NAMALWA (cell line): ENCODE measurements around the gene MACROD1.
"Not testable (repeated sequence)": the region's sequence is repeated elsewhere in the genome, so short reads cannot be mapped to it uniquely, and the experiment has no call there.

Experiments
- DNase-seq: peaks from one replicate; pipeline ENCODE4 v3.0.0-alpha.2; 2015; ENCODE audit warnings: low spot score

Gene MACROD1

GRCh38 chr11:64185693-64186491 lies 20.0 kb upstream of the MACROD1 start, which contains the start of gene STIP1:
TSS of gene STIP1 (plus strand) at chr11:64186171. CDS start at chr11:64186262, 91 bp downstream.
- peak; percentile 100 for DNase-seq

GRCh38 chr11:64185175-64185692 lies 19.3 kb upstream of the MACROD1 start:
- no peak for DNase-seq

DNA sequence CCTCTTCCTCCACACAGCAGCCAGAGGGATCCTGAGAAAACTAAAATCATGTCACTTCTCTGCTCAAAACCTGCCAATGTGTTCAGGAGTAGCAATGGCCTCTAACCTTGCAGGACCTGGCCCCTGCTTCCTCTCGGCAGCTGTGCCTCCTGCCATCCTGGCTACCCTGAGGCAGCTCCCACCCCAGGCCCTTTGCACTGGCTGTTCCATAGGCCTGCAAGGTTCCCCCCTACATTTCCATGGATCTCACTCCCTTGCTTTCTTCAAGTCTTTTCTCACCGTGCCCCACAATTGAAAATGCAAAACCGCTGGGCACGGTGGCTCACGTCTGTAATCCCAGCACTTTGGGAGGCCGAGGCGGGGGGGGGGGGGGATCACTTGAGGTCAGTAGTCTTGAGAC lies 18.0 kb upstream of the MACROD1 start:
- no peak for DNase-seq

- peak; percentile 77 for DNase-seq
These were observed 15.8 kb upstream of the MACROD1 start for GRCh38 chr11:64181506-64182411.

- no peak for DNase-seq
These were observed 15.0 kb upstream of the MACROD1 start for GRCh38 chr11:64180891-64181290.

GRCh38 chr11:64178951-64179639 lies 13.2 kb upstream of the MACROD1 start:
- no peak for DNase-seq

- no peak for DNase-seq
These were observed 12.3 kb upstream of the MACROD1 start for GRCh38 chr11:64178203-64178602.

- no peak for DNase-seq
These were observed 10.8 kb upstream of the MACROD1 start for GRCh38 chr11:64176751-64177150.

- DNase-seq = no peak
These were observed 7.9 kb upstream of the MACROD1 start for GRCh38 chr11:64173616-64174355.

GRCh38 chr11:64170419-64170818 lies 4.5 kb upstream of the MACROD1 start:
- DNase-seq = no peak

GRCh38 chr11:64165481-64165841 lies 452 bp downstream of the MACROD1 start:
- DNase-seq = peak; percentile 35

DNA sequence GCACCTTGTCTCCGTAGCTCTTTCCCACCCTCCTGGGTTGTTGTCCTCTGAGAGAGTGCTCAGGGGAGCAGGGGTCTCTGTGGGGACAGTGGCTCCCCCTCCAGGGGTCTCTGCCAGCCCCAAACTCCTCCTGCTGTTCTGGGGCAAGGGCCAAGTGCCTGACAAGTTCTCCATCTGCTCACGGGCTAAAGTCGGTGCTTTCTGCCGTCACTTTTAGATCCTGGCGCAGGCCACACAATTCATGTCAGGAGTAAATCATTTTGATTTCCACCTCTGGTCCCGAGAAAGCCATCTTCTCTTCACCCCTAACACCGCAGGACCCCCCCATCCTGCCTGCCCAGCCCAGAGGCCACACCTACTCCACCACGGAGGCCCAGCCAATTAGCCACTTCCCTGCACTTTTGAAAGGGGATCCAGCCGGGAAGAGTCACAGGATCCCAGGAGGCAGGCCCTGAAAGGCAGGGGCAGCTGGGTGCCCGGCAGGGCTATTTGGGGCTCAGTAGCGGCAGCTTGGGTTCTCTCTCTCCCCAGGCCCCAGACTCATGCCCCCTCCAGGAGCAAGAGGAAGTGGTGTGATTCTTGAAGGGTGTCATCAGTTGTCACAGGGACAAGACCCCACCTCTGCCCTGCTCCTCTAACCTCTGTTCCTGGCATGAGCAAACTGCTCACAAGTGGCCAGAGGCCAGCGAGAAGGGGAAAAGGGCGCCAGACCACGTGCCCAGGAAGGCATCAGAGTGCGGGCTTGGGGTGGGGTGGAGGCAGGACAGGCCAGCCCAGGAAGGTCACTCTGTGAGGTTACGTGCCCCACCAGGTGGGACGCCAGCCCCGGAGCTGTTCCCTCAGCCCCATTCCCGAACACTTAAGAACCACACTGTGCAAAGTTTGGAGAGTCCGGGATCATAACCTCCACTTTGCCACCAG lies 1.3 kb downstream of the MACROD1 start:
- peak; percentile 52 for DNase-seq

- DNase-seq = no peak
These were observed 2.0 kb downstream of the MACROD1 start for GRCh38 chr11:64163951-64164350.

DNA sequence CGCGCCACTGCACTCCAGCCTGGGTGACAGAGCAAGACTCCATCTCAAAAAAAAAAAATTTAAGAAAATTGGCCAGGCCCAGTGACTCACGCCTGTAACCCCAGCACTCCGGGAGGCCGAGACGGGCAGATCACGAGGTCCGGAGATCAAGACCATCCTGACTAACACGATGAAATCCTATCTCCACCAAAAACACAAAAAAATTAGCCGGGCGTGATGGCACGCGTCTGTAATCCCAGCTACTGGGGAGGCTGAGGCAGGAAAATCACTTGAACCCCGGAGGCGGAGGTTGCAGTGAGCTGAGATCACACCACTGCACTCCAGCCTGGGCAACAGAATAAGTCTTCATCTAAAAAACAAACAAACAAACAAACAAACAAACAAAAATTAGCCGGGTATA lies 3.1 kb downstream of the MACROD1 start:
- not testable (repeated sequence) for DNase-seq

DNA sequence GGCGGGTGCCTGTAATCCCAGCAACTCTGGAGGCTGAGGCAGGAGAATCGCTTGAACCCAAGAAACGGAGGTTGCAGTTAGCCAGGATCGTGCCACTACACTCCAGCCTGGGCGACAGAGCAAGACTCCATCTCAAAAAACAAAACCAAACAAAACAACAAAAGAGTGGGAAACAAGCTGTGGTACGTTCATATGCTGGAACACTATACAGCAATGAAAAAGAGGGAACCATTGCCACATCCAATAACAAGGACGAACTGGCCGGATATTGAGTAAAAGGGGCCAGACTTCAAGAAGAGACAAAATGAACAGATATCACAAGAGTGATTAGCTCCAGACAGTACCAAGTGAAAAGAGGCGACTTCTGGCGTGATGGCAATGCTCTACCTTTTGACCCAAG lies 4.9 kb downstream of the MACROD1 start:
- DNase-seq = no peak

- no peak for DNase-seq
These were observed 8.1 kb downstream of the MACROD1 start for GRCh38 chr11:64157631-64158394.

- no peak for DNase-seq
These were observed 9.5 kb downstream of the MACROD1 start for GRCh38 chr11:64156235-64157011.

DNA sequence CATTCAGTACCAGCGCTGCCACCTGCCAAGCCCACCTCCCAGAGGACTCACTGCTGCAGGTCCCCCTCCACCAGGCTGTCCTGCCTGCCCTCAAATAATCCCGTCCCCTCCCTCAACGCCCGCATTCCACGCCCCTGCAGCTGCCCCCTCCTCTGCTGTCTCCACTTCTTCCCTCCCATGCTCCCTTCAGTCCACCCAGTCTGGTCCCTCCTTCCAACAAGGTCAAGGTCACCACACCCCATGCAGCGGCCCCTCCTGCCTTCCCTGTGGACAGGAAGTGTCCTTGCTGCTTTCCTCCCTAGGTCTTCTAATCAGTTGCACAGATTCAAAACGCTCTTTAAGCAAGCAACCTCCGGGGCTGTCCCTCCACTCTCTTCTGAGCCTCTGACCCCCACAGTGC lies 12.1 kb downstream of the MACROD1 start:
- DNase-seq = no peak
